ENCODE data around the gene FOS. TPM values are rescaled to one million over a fixed set of nuclear protein-coding genes. Genes with fewer than 3 reads are reported as not detected.
A peak's percentile ranks its signal among the peaks of the same experiment; 100 is the strongest.
"Not testable (repeated sequence)": the region's sequence is repeated elsewhere in the genome, so short reads cannot be mapped to it uniquely, and the experiment has no call there.

The FOS gene
- total RNA-seq, 2 donors from 2014 or later: 232 to 555 TPM

- no peak for TF ChIP-seq CTCF (IDR thresholded peaks at IDR 0.05)
- Histone ChIP-seq H3K9me3 (no peaks in the 10 kb centered on the region), H3K36me3 (peaks cover 40% of the 10 kb centered on the region), H3K27ac (peak overlapping the region; percentile 99 to 100), H3K4me1 (peaks cover 2 to 33% of the 10 kb centered on the region in 2 donors), H3K4me3 (peak overlapping the region; percentile 89 to 97), H3K27me3 (no peaks in the 10 kb centered on the region)
- no peak for DNase-seq (ENCODE audit: low spot score)
These were observed 1.7 kb downstream of the FOS start for GRCh38 chr14:75280291-75280830.

- peak overlapping the region; percentile 89 to 97 for H3K4me3 ChIP-seq
- DNase-seq (ENCODE audit: low spot score): peak; percentile 59
- TF ChIP-seq CTCF (IDR thresholded peaks at IDR 0.05): no peak
- peaks cover 2 to 27% of the 10 kb centered on the region in 2 donors for H3K4me1 ChIP-seq
- no peaks in the 10 kb centered on the region for H3K27me3 ChIP-seq
- no peaks in the 10 kb centered on the region for H3K9me3 ChIP-seq
- H3K27ac ChIP-seq: peak overlapping the region; percentile 99 to 100
- H3K36me3 ChIP-seq: peaks cover 40% of the 10 kb centered on the region
These were observed 2.4 kb downstream of the FOS start for GRCh38 chr14:75280831-75281653.

- no peak for DNase-seq (ENCODE audit: low spot score)
- Histone ChIP-seq H3K27ac (peak overlapping the region in 1 of 2 donors; percentile 99), H3K27me3 (no peaks in the 10 kb centered on the region), H3K36me3 (peaks cover 40% of the 10 kb centered on the region), H3K9me3 (no peaks in the 10 kb centered on the region), H3K4me3 (peak overlapping the region; percentile 89 to 97), H3K4me1 (peaks cover 2 to 26% of the 10 kb centered on the region in 2 donors)
- TF ChIP-seq CTCF (IDR thresholded peaks at IDR 0.05): no peak
These were observed 3.0 kb downstream of the FOS start for GRCh38 chr14:75281654-75282019.

- no peak for TF ChIP-seq CTCF (IDR thresholded peaks at IDR 0.05)
- Histone ChIP-seq H3K27me3 (no peaks in the 10 kb centered on the region), H3K4me3 (no peak overlapping the region), H3K27ac (no peak overlapping the region), H3K36me3 (peaks cover 40% of the 10 kb centered on the region), H3K4me1 (peaks cover 2 to 30% of the 10 kb centered on the region in 2 donors), H3K9me3 (no peaks in the 10 kb centered on the region)
- peak; percentile 58 for DNase-seq (ENCODE audit: low spot score)
These were observed 3.5 kb downstream of the FOS start for GRCh38 chr14:75282170-75282554.

GRCh38 chr14:75282555-75283161, 4.0 kb downstream of the FOS start:
- H3K27me3 ChIP-seq, H3K9me3 ChIP-seq, H3K27ac ChIP-seq, H3K4me3 ChIP-seq: not testable (repeated sequence)
- peaks cover 2 to 35% of the 10 kb centered on the region in 2 donors for H3K4me1 ChIP-seq
- H3K36me3 ChIP-seq: peaks cover 40% of the 10 kb centered on the region
- DNase-seq (ENCODE audit: low spot score): peak; percentile 82

- peaks cover 2 to 41% of the 10 kb centered on the region in 2 donors for H3K4me1 ChIP-seq
- peaks cover 40% of the 10 kb centered on the region for H3K36me3 ChIP-seq
- no peaks in the 10 kb centered on the region for H3K27me3 ChIP-seq
- no peak overlapping the region for H3K27ac ChIP-seq
- no peak overlapping the region for H3K4me3 ChIP-seq
- TF ChIP-seq CTCF (IDR thresholded peaks at IDR 0.05): no peak
- DNase-seq (ENCODE audit: low spot score): peak; percentile 92
- no peaks in the 10 kb centered on the region for H3K9me3 ChIP-seq
These were observed 4.7 kb downstream of the FOS start for GRCh38 chr14:75283162-75283832.
